Measurements from ENCODE around the gene MRPL32.

The MRPL32 gene

DNA sequence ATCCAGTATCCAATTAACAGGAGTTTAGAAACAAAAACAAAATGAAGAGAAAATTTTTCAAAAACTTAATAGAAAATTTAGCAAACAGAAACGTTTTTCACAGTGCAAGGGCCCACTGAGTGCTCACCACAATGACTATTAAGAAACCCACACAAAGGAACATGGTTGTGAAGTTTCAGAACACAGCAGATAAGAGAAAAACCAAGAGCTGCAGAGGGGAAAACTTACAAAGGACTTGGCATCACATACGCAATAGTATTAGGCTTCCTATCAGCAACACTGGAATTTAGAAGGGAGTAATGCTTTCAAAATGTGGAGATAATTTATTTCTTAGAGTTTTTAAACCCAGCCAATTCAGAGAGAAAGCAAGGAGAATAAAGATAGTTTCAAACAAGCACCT lies 18.6 kb upstream of the MRPL32 start:
- peak overlapping the region; percentile 74 for H3K27ac ChIP-seq

DNA sequence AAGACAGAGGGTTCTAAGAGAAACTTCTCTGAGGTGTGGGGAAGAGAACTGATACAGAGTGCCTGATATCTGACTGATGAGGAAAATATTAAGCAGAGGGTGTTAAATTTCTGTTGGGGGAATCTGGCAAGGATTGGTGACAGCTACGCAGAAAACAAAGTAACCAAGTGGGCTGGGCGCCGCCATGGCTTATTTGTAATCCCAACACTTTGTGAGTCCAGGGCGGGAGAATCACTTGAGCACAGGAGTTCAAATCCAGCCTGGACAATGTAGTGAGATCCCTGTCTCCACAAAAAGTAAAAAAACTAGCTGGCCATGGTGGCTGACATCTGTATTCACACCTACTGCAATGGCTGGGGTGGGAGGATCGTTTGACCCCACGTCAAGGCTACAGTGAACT lies 18.2 kb upstream of the MRPL32 start:
- no peak overlapping the region for H2AFZ ChIP-seq (ENCODE audit: low read depth)

More for the DNA sequence above, 18.6 kb upstream of the MRPL32 start:
- H4K20me1 ChIP-seq (ENCODE audit: insufficient read depth), result no peaks in the 10 kb centered on the region
- H3K36me3 ChIP-seq (ENCODE audit: insufficient read depth), result peaks cover 8% of the 10 kb centered on the region; the same call in 1 of the 2 replicates
- no peak overlapping the region for H2AFZ ChIP-seq (ENCODE audit: low read depth)
- peaks cover 9% of the 10 kb centered on the region; the same call in 1 of the 2 replicates for H3K79me2 ChIP-seq (ENCODE audit: insufficient read depth, low read depth)
- TF ChIP-seq, protein P1, sequence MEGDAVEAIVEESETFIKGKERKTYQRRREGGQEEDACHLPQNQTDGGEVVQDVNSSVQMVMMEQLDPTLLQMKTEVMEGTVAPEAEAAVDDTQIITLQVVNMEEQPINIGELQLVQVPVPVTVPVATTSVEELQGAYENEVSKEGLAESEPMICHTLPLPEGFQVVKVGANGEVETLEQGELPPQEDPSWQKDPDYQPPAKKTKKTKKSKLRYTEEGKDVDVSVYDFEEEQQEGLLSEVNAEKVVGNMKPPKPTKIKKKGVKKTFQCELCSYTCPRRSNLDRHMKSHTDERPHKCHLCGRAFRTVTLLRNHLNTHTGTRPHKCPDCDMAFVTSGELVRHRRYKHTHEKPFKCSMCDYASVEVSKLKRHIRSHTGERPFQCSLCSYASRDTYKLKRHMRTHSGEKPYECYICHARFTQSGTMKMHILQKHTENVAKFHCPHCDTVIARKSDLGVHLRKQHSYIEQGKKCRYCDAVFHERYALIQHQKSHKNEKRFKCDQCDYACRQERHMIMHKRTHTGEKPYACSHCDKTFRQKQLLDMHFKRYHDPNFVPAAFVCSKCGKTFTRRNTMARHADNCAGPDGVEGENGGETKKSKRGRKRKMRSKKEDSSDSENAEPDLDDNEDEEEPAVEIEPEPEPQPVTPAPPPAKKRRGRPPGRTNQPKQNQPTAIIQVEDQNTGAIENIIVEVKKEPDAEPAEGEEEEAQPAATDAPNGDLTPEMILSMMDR (conservative IDR thresholded peaks at IDR 0.05; ENCODE audit: low read depth, low read length), result no peak
- H3K27me3 ChIP-seq (ENCODE audit: insufficient read depth, low read depth), result no peaks in the 10 kb centered on the region
- peak overlapping the region; percentile 62 for H3K4me2 ChIP-seq
- H3K4me1 ChIP-seq (ENCODE audit: low read depth, poor library complexity, severe bottlenecking), result peaks cover 66% of the 10 kb centered on the region
- H3K4me3 ChIP-seq (IDR thresholded peaks at IDR 0.05; ENCODE audit: insufficient read depth, low read depth, low read length), result no peak overlapping the region
- H3K9ac ChIP-seq, result peak overlapping the region; percentile 17; the same call in 1 of the 2 replicates

DNA sequence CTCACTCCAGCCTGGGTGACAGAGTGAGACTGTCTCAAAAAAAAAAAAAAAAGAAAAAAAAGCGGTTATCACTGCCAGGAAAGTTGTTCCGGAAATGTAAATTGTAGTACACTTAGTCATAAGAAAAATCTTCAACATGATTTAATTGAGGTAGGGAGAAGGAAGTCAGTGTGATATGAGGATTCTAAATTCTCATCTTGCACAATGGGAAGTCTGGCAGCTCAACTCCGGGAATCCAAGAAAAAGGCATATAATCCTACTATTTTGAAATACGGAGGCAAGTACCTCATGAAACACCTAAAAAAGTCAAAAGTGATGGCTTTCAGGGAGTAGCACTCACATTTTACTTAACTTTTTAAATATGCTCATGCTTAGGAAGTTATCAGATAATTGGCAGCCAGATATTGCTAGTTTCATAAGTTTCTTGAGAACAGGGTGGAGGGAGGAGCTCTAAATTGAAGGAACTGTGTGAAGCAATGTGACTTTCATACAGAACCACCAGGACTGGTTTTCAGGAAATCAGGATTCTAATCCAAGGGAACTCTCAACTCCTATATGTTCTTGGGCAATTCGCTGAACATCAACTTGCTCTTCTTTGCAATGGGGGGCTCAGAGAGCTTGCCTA lies 17.6 kb upstream of the MRPL32 start:
- TF ChIP-seq, protein P1 (conservative IDR thresholded peaks at IDR 0.05; ENCODE audit: low read depth, low read length), result no peak
- no peaks in the 10 kb centered on the region for H3K27me3 ChIP-seq (ENCODE audit: insufficient read depth, low read depth)
- peak overlapping the region; percentile 74 for H3K27ac ChIP-seq
- peaks cover 66% of the 10 kb centered on the region for H3K4me1 ChIP-seq (ENCODE audit: low read depth, poor library complexity, severe bottlenecking)
- peak overlapping the region; percentile 62 for H3K4me2 ChIP-seq
- H2AFZ ChIP-seq (ENCODE audit: low read depth), result no peak overlapping the region
- H4K20me1 ChIP-seq (ENCODE audit: insufficient read depth), result no peaks in the 10 kb centered on the region
- peak overlapping the region; percentile 17; the same call in 1 of the 2 replicates for H3K9ac ChIP-seq
- no peak overlapping the region for H3K4me3 ChIP-seq (IDR thresholded peaks at IDR 0.05; ENCODE audit: insufficient read depth, low read depth, low read length)
- H3K79me2 ChIP-seq (ENCODE audit: insufficient read depth, low read depth), result peaks cover 9% of the 10 kb centered on the region; the same call in 1 of the 2 replicates
- peaks cover 8% of the 10 kb centered on the region; the same call in 1 of the 2 replicates for H3K36me3 ChIP-seq (ENCODE audit: insufficient read depth)

More for the DNA sequence above, 18.2 kb upstream of the MRPL32 start:
- no peaks in the 10 kb centered on the region for H3K27me3 ChIP-seq (ENCODE audit: insufficient read depth, low read depth)
- TF ChIP-seq, protein P1 (conservative IDR thresholded peaks at IDR 0.05; ENCODE audit: low read depth, low read length), result no peak
- H3K9ac ChIP-seq, result peak overlapping the region; percentile 17; the same call in 1 of the 2 replicates
- H3K36me3 ChIP-seq (ENCODE audit: insufficient read depth), result peaks cover 8% of the 10 kb centered on the region; the same call in 1 of the 2 replicates
- peak overlapping the region; percentile 74 for H3K27ac ChIP-seq
- H4K20me1 ChIP-seq (ENCODE audit: insufficient read depth), result no peaks in the 10 kb centered on the region
- no peak overlapping the region for H3K4me3 ChIP-seq (IDR thresholded peaks at IDR 0.05; ENCODE audit: insufficient read depth, low read depth, low read length)
- H3K79me2 ChIP-seq (ENCODE audit: insufficient read depth, low read depth), result peaks cover 9% of the 10 kb centered on the region; the same call in 1 of the 2 replicates
- H3K4me2 ChIP-seq, result peak overlapping the region; percentile 62
- H3K4me1 ChIP-seq (ENCODE audit: low read depth, poor library complexity, severe bottlenecking), result peaks cover 66% of the 10 kb centered on the region

DNA sequence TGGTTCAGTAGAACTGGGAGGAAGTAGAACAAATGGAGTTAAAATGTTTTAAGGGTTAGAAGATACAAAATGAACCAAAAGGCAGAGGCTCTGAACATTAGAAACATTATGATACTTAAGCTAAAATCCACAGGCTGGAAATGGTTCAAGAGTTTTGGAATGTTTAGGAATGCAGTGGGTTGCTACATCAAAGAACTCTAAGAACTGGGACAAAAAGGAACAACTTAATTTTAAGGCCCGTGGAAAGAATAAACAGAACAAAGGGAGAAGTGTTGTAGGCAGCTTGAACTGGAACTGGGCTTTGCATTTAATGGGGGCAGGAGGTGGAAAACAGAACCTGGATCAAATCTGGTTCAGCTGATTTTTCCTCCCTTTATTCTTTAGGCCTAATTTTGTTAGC lies 16.8 kb upstream of the MRPL32 start:
- H3K4me2 ChIP-seq, result peak overlapping the region; percentile 62
- peaks cover 9% of the 10 kb centered on the region; the same call in 1 of the 2 replicates for H3K79me2 ChIP-seq (ENCODE audit: insufficient read depth, low read depth)
- H2AFZ ChIP-seq (ENCODE audit: low read depth), result no peak overlapping the region
- H4K20me1 ChIP-seq (ENCODE audit: insufficient read depth), result no peaks in the 10 kb centered on the region
- peak overlapping the region; percentile 74; the same call in 1 of the 2 replicates for H3K27ac ChIP-seq
- peaks cover 8% of the 10 kb centered on the region; the same call in 1 of the 2 replicates for H3K36me3 ChIP-seq (ENCODE audit: insufficient read depth)
- TF ChIP-seq, protein P1 (conservative IDR thresholded peaks at IDR 0.05; ENCODE audit: low read depth, low read length), result no peak
- H3K4me3 ChIP-seq (IDR thresholded peaks at IDR 0.05; ENCODE audit: insufficient read depth, low read depth, low read length), result no peak overlapping the region
- H3K4me1 ChIP-seq (ENCODE audit: low read depth, poor library complexity, severe bottlenecking), result peaks cover 60% of the 10 kb centered on the region
- no peaks in the 10 kb centered on the region for H3K27me3 ChIP-seq (ENCODE audit: insufficient read depth, low read depth)
- H3K9ac ChIP-seq, result no peak overlapping the region

Data from KMS-11 (cell line).